Endothelial cell of umbilical vein (primary cell): Measurements from ENCODE around the gene COL6A2. TPM values are rescaled to one million over a fixed set of nuclear protein-coding genes. Genes with fewer than 3 reads are reported as not detected.

ENCODE experiments used
- BruUV-seq: library from RNA; stranded (reverse); fragments of 400-500 nt; replicated peaks from 2 replicates; lab custom pipeline; 2021; lab: Mats Ljungman, UMichigan
- CTCF ChIA-PET: fragments of 300-600, 350-600 bp; sonication (Branson Sonifier 250); formaldehyde crosslinking; loops from one replicate; lab custom pipeline; 2021; ENCODE audit warnings: antibody characterized with exemption, inconsistent platforms; lab: Charles Lee
- POLR2A ChIA-PET: fragments of 300-600, 350-600 bp; sonication (Branson Sonifier 250); formaldehyde crosslinking; loops from one replicate; lab custom pipeline; 2021; ENCODE audit warnings: antibody characterized with exemption, inconsistent platforms; lab: Charles Lee
- DNase-seq: peaks from one replicate; pipeline ENCODE4 v3.0.0-alpha.2; 2011; ENCODE audit warnings: low read depth, low spot score
- FAIRE-seq: peaks from 2 replicates; lab custom pipeline; 2011; peaks lifted over from hg19 to GRCh38; lab: Jason Lieb, UNC
- H2AFZ ChIP-seq: 2 replicates; pipeline ENCODE4 v1.6.0; 2012; ENCODE audit warnings: low read depth, low read length, control low read depth, inconsistent platforms
- H3K27ac ChIP-seq: 2 replicates; pipeline ENCODE4 v1.5.1; 2011; ENCODE audit warnings: low read depth, mild to moderate bottlenecking, control low read depth, low read length, moderate library complexity; ENCODE audit not compliant: insufficient read depth
- H3K27me3 ChIP-seq, 2 experiments: 2 replicates each; pipeline versions ENCODE4 v1.6.0 to v1.6.1; 2011; ENCODE audit warnings: low read length in 2 of 2, mixed read lengths in 1 of 2; ENCODE audit not compliant: control insufficient read depth in 2 of 2, insufficient read depth in 2 of 2
- H3K36me3 ChIP-seq, 2 experiments: 2 replicates in 1 of 2; 3 replicates in 1 of 2; pipeline ENCODE4 v1.5.1; 2011; ENCODE audit warnings: low read length in 2 of 2, mild to moderate bottlenecking in 1 of 2, moderate library complexity in 1 of 2; ENCODE audit not compliant: control insufficient read depth in 2 of 2, insufficient read depth in 2 of 2; ENCODE audit errors: extremely low read depth in 1 of 2
- H3K4me1 ChIP-seq: 3 replicates; pipeline ENCODE4 v1.5.1; 2011; ENCODE audit warnings: mild to moderate bottlenecking, low read length; ENCODE audit not compliant: control insufficient read depth, insufficient read depth; ENCODE audit errors: extremely low read depth
- H3K4me2 ChIP-seq: 2 replicates; pipeline ENCODE4 v1.6.1; 2011; ENCODE audit warnings: low read length, control low read depth, mixed read lengths; ENCODE audit not compliant: insufficient read depth
- H3K4me3 ChIP-seq, 3 experiments: fragments of 200-600 bp in 1 of 3; sonication (generic), shearing (Covaris generic) in 1 of 3; replicated peaks in 1 of 3; 2 replicates each; pipeline ENCODE4 v1.5.1; 2011 to 2016; ENCODE audit warnings: control low read depth in 3 of 3, low read length in 3 of 3, mild to moderate bottlenecking in 2 of 3, inconsistent platforms in 1 of 3, low read depth in 1 of 3, moderate library complexity in 1 of 3; ENCODE audit not compliant: insufficient read depth in 1 of 3
- H3K79me2 ChIP-seq: 2 replicates; pipeline ENCODE4 v1.6.0; 2012; ENCODE audit warnings: low read length, inconsistent platforms; ENCODE audit not compliant: control insufficient read depth, insufficient read depth
- H3K9ac ChIP-seq: replicated peaks from 2 replicates; pipeline ENCODE3; 2011; ENCODE audit warnings: low read length, control low read depth; ENCODE audit not compliant: insufficient read depth; ENCODE audit errors: extremely low read depth
- H3K9me1 ChIP-seq: replicated peaks from 3 replicates; pipeline ENCODE4 v1.6.0; 2011; ENCODE audit warnings: mild to moderate bottlenecking, low read length; ENCODE audit not compliant: control insufficient read depth, insufficient read depth; ENCODE audit errors: extremely low read depth
- H3K9me3 ChIP-seq: replicated peaks from 2 replicates; pipeline ENCODE4 v1.5.1; 2012; ENCODE audit warnings: low read length, inconsistent platforms; ENCODE audit not compliant: control insufficient read depth, insufficient read depth
- H4K20me1 ChIP-seq: replicated peaks from 2 replicates; pipeline ENCODE3; 2011; ENCODE audit warnings: mild to moderate bottlenecking, low read length; ENCODE audit not compliant: control insufficient read depth, insufficient read depth; ENCODE audit errors: extremely low read depth
- CTCF ChIP-seq, 2 donors: IDR thresholded peaks; 1 replicate in 1 of 2; 2 replicates in 1 of 2; pipeline ENCODE4 v1.5.1; 2011; ENCODE audit warnings: low read length in 2 of 2, mild to moderate bottlenecking in 2 of 2, moderate library complexity in 2 of 2, control low read depth in 1 of 2, inconsistent platforms in 1 of 2, low read depth in 1 of 2; ENCODE audit not compliant: insufficient read depth in 1 of 2; ENCODE audit errors: extremely low read depth in 1 of 2
- EZH2 ChIP-seq: IDR thresholded peaks from 2 replicates; pipeline ENCODE4 v1.6.1; 2012; ENCODE audit warnings: borderline replicate concordance, low read depth, mild to moderate bottlenecking, moderate library complexity, low read length, inconsistent platforms; ENCODE audit not compliant: severe bottlenecking
- FOS ChIP-seq: IDR thresholded peaks from 2 replicates; pipeline ENCODE4 v1.6.1; 2011; ENCODE audit warnings: mild to moderate bottlenecking, low read length, moderate library complexity, borderline replicate concordance; ENCODE audit not compliant: insufficient read depth
- GATA2 ChIP-seq: IDR thresholded peaks from 2 replicates; pipeline ENCODE4 v1.7.0; 2011; ENCODE audit warnings: low read depth, mild to moderate bottlenecking, moderate library complexity, mixed read lengths, low read length; ENCODE audit not compliant: insufficient read length, insufficient read depth
- JUN ChIP-seq: IDR thresholded peaks from 2 replicates; pipeline ENCODE4 v1.6.1; 2011; ENCODE audit warnings: borderline replicate concordance, low read depth; ENCODE audit not compliant: insufficient read length, insufficient read depth
- MAX ChIP-seq: IDR thresholded peaks from 2 replicates; pipeline ENCODE4 v1.6.1; 2011; ENCODE audit not compliant: insufficient read depth, insufficient read length
- MYC ChIP-seq: IDR thresholded peaks from one replicate; pipeline ENCODE4 v1.6.1; 2011; ENCODE audit warnings: mild to moderate bottlenecking, low read depth, low read length
- POLR2A ChIP-seq: IDR thresholded peaks from 2 replicates; pipeline ENCODE4 v1.6.1; 2012; ENCODE audit warnings: low read depth, mild to moderate bottlenecking, control low read depth, low read length
- POLR2AphosphoS5 ChIP-seq: IDR thresholded peaks from 2 replicates; pipeline ENCODE4 v1.6.1; 2012; ENCODE audit warnings: low read depth, mild to moderate bottlenecking, control low read depth, low read length, moderate library complexity; ENCODE audit not compliant: insufficient read depth
- dilution Hi-C: fragments of 300-500 bp; cut with MboI; formaldehyde crosslinking; loops from one replicate; pipeline ENCODE4 v1.15.0; 2019; ENCODE audit warnings: low sequenced_read_pairs; ENCODE audit not compliant: extremely low pct_ligation_motif_present
- intact Hi-C: fragments of 100-400 bp; cut with micrococcal nuclease; formaldehyde crosslinking; loops from one replicate; pipeline ENCODE4 v1.10.0; 2022
- polyA plus RNA-seq, 4 experiments: library from polyadenylated mRNA; depleted of rRNA in 3 of 4; stranded (reverse) in 3 of 4; unstranded in 1 of 4; fragments of >200 nt; gene quantifications; 2 replicates each; pipeline versions ENCODE4 v1.2.1 to v1.2.3, GENCODE V29; 2011 to 2012; ENCODE audit warnings: missing spikeins in 1 of 4
- total RNA-seq: library from RNA; stranded (reverse); gene quantifications from 2 replicates; pipeline ENCODE4 v1.2.3, GENCODE V29; 2021

Gene COL6A2
- total and polyA plus RNA-seq, 2 donors (not counting 3 experiments of a cell fraction or from before 2014, with no cell fraction given) = 3.4 to 6.1 TPM

- intact Hi-C loops = loop anchor here (5.0 kb wide), 1 partner anchor 82 kb away; the partner anchor contains the start of gene LSS
- no peaks in the 10 kb centered on the region for H3K9me1 ChIP-seq
- no peaks in the 10 kb centered on the region for H3K9me3 ChIP-seq
- CTCF ChIA-PET = no interaction called here
- DNase-seq (no peak), FAIRE-seq (no peak)
- H3K27ac ChIP-seq = no peak overlapping the region
- H3K4me2 ChIP-seq = no peak overlapping the region
- H2AFZ ChIP-seq = no peak overlapping the region
- H3K36me3 ChIP-seq = no peaks in the 10 kb centered on the region
- no peak for TF ChIP-seq EZH2
- no peaks in the 10 kb centered on the region for H3K79me2 ChIP-seq
- H3K9ac ChIP-seq = no peak overlapping the region
- H3K4me3 ChIP-seq = no peak overlapping the region
- no peaks in the 10 kb centered on the region for H4K20me1 ChIP-seq
- H3K4me1 ChIP-seq = peaks cover 3% of the 10 kb centered on the region
- peaks cover 0 to 2% of the 10 kb centered on the region in 2 experiments for H3K27me3 ChIP-seq
- POLR2A ChIA-PET = no interaction called here
- dilution Hi-C loops = no loop called here
- no TSS peak for BruUV-seq
Measured at GRCh38 chr21:46145159-46145839, 47.4 kb downstream of the COL6A2 start.

GRCh38 chr21:46145840-46146691 lies 48.2 kb downstream of the COL6A2 start:
- no peak for TF ChIP-seq MYC
- TF ChIP-seq JUN = no peak
- no peak for TF ChIP-seq FOS
- TF ChIP-seq CTCF (IDR thresholded peaks at IDR 0.05; ENCODE audit: extremely low read depth in 1 of 2, insufficient read depth in 1 of 2, low read depth in 1 of 2, low read length in 2 of 2) = no peak
- no peak for TF ChIP-seq MAX
- no peak for TF ChIP-seq GATA2
- TF ChIP-seq EZH2 = no peak
- no peak for TF ChIP-seq POLR2A
- no peak for TF ChIP-seq POLR2AphosphoS5
- DNase-seq (no peak), FAIRE-seq (no peak)
- H3K4me2 ChIP-seq = no peak overlapping the region
- no peak overlapping the region for H3K4me3 ChIP-seq
- no TSS peak for BruUV-seq
- intact Hi-C loops = loop anchor here (5.0 kb wide), 1 partner anchor 81 kb away; the partner anchor contains the start of gene LSS
- peaks cover 3% of the 10 kb centered on the region for H3K4me1 ChIP-seq
- H3K9ac ChIP-seq = no peak overlapping the region
- H3K27ac ChIP-seq = no peak overlapping the region
- H2AFZ ChIP-seq = no peak overlapping the region
- H3K79me2 ChIP-seq = no peaks in the 10 kb centered on the region
- ChIA-PET CTCF (no interaction called here), POLR2A (no interaction called here)
- H3K9me3 ChIP-seq = no peaks in the 10 kb centered on the region
- H4K20me1 ChIP-seq = no peaks in the 10 kb centered on the region
- H3K9me1 ChIP-seq = no peaks in the 10 kb centered on the region
- H3K36me3 ChIP-seq = no peaks in the 10 kb centered on the region
- no peaks in the 10 kb centered on the region for H3K27me3 ChIP-seq
- dilution Hi-C loops = no loop called here
